ENCODE data around the gene IGSF9.

- TF ChIP-seq, protein P1, sequence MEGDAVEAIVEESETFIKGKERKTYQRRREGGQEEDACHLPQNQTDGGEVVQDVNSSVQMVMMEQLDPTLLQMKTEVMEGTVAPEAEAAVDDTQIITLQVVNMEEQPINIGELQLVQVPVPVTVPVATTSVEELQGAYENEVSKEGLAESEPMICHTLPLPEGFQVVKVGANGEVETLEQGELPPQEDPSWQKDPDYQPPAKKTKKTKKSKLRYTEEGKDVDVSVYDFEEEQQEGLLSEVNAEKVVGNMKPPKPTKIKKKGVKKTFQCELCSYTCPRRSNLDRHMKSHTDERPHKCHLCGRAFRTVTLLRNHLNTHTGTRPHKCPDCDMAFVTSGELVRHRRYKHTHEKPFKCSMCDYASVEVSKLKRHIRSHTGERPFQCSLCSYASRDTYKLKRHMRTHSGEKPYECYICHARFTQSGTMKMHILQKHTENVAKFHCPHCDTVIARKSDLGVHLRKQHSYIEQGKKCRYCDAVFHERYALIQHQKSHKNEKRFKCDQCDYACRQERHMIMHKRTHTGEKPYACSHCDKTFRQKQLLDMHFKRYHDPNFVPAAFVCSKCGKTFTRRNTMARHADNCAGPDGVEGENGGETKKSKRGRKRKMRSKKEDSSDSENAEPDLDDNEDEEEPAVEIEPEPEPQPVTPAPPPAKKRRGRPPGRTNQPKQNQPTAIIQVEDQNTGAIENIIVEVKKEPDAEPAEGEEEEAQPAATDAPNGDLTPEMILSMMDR (conservative IDR thresholded peaks at IDR 0.05; ENCODE audit: low read depth in 2 of 2): no peak
- TF ChIP-seq ZNF331 (CRISPR knock-in tag; IDR thresholded peaks at IDR 0.05; ENCODE audit: low read depth) (no peak), EZH2phosphoT487 (IDR thresholded peaks at IDR 0.05; ENCODE audit: unreplicated experiment) (no peak), POLR2AphosphoS5 (IDR thresholded peaks at IDR 0.05; ENCODE audit: low read depth) (no peak), REST (IDR thresholded peaks at IDR 0.05; ENCODE audit: unreplicated experiment) (no peak), EZH2 (IDR thresholded peaks at IDR 0.05; ENCODE audit: low read depth, unreplicated experiment) (no peak), CREB1 (CRISPR knock-in tag; IDR thresholded peaks at IDR 0.05; ENCODE audit: low read depth) (no peak), NANOG (IDR thresholded peaks at IDR 0.05; ENCODE audit: borderline replicate concordance) (no peak), JUNB (IDR thresholded peaks at IDR 0.05; ENCODE audit: unreplicated experiment) (no peak), STAT1 (IDR thresholded peaks at IDR 0.05; ENCODE audit: unreplicated experiment) (no peak)
- TF ChIP-seq, protein P2, sequence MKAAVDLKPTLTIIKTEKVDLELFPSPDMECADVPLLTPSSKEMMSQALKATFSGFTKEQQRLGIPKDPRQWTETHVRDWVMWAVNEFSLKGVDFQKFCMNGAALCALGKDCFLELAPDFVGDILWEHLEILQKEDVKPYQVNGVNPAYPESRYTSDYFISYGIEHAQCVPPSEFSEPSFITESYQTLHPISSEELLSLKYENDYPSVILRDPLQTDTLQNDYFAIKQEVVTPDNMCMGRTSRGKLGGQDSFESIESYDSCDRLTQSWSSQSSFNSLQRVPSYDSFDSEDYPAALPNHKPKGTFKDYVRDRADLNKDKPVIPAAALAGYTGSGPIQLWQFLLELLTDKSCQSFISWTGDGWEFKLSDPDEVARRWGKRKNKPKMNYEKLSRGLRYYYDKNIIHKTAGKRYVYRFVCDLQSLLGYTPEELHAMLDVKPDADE (IDR thresholded peaks at IDR 0.05): no peak
Observed at GRCh38 chr1:159889821-159890252, 55.6 kb downstream of the IGSF9 start.
